ENCODE data around the gene MAP4K3.

The MAP4K3 gene

GRCh38 chr2:39452396-39452795 is 15.3 kb upstream of the MAP4K3 start:
- Histone ChIP-seq H3K36me3 (ENCODE audit: control insufficient read depth, insufficient read depth, low read length) (no peaks in the 10 kb centered on the region), H3K4me3 (replicated peaks; ENCODE audit: low read depth, low read length) (no peak overlapping the region), H3K27me3 (replicated peaks; ENCODE audit: control insufficient read depth, insufficient read depth, low read length) (no peaks in the 10 kb centered on the region)
- TF ChIP-seq CTCF (IDR thresholded peaks at IDR 0.05; ENCODE audit: insufficient read depth, low read length, poor library complexity, severe bottlenecking) = no peak
- no peak for DNase-seq (ENCODE audit: extremely low read depth, insufficient read length)

DNA sequence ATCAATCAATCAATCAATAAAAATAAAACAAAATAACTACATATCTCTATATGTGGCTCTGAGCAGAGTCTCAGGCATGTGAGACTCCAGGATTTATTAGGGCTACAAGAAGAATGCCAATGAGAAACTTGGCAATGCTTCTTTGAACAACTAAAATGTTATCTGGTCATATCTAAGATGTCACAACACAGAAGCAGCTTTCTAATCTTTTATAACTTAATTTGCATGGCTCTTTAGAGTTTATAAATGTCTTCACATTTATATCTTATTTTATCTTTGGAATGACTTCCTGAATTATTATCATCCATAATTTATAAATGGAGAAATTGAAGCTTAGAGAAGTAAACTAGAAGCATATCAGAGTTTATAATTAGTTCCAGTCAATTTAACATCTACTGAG is 14.9 kb upstream of the MAP4K3 start:
- H3K36me3 ChIP-seq (ENCODE audit: control insufficient read depth, insufficient read depth, low read length) = no peaks in the 10 kb centered on the region
- no peak for DNase-seq (ENCODE audit: extremely low read depth, insufficient read length)
- H3K27me3 ChIP-seq (replicated peaks; ENCODE audit: control insufficient read depth, insufficient read depth, low read length) = no peaks in the 10 kb centered on the region
- H3K4me3 ChIP-seq (replicated peaks; ENCODE audit: low read depth, low read length) = no peak overlapping the region
- no peak for TF ChIP-seq CTCF (IDR thresholded peaks at IDR 0.05; ENCODE audit: insufficient read depth, low read length, poor library complexity, severe bottlenecking)

- H3K27me3 ChIP-seq (replicated peaks; ENCODE audit: control insufficient read depth, insufficient read depth, low read length) = no peaks in the 10 kb centered on the region
- no peak for DNase-seq (ENCODE audit: extremely low read depth, insufficient read length)
- no peaks in the 10 kb centered on the region for H3K36me3 ChIP-seq (ENCODE audit: control insufficient read depth, insufficient read depth, low read length)
- H3K4me3 ChIP-seq (replicated peaks; ENCODE audit: low read depth, low read length) = no peak overlapping the region
- TF ChIP-seq CTCF (IDR thresholded peaks at IDR 0.05; ENCODE audit: insufficient read depth, low read length, poor library complexity, severe bottlenecking) = no peak
These were observed 11.1 kb upstream of the MAP4K3 start for GRCh38 chr2:39448169-39448502.

- no peak for DNase-seq (ENCODE audit: extremely low read depth, insufficient read length)
- Histone ChIP-seq H3K27me3 (replicated peaks; ENCODE audit: control insufficient read depth, insufficient read depth, low read length) (no peaks in the 10 kb centered on the region), H3K36me3 (ENCODE audit: control insufficient read depth, insufficient read depth, low read length) (no peaks in the 10 kb centered on the region), H3K4me3 (replicated peaks; ENCODE audit: low read depth, low read length) (no peak overlapping the region)
- no peak for TF ChIP-seq CTCF (IDR thresholded peaks at IDR 0.05; ENCODE audit: insufficient read depth, low read length, poor library complexity, severe bottlenecking)
These were observed 10.4 kb upstream of the MAP4K3 start for GRCh38 chr2:39447266-39448168.

DNA sequence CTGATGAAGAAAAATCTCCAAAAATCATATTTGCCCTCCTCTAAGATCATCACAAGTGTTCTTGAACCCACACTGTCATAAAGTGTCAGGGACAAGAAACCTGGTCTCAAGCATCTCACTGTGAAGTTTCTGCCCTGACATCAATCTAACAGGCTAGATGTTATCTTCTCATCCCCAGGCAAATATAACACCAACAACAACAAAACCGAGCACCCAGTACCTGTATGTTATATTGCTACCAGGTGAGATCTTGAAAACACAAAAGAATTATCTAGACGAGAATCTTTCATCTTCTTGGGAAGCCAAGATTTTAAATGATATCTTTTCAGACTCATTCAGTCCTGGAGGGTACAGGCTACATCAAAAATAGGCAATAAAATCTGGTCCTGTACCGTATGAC is 8.8 kb upstream of the MAP4K3 start:
- no peaks in the 10 kb centered on the region for H3K36me3 ChIP-seq (ENCODE audit: control insufficient read depth, insufficient read depth, low read length)
- H3K4me3 ChIP-seq (replicated peaks; ENCODE audit: low read depth, low read length) = no peak overlapping the region
- no peak for TF ChIP-seq CTCF (IDR thresholded peaks at IDR 0.05; ENCODE audit: insufficient read depth, low read length, poor library complexity, severe bottlenecking)
- DNase-seq (ENCODE audit: extremely low read depth, insufficient read length) = no peak
- no peaks in the 10 kb centered on the region for H3K27me3 ChIP-seq (replicated peaks; ENCODE audit: control insufficient read depth, insufficient read depth, low read length)
